ENCODE measurements around the gene RTP3.
"Not testable (repeated sequence)": the region's sequence is repeated elsewhere in the genome, so short reads cannot be mapped to it uniquely, and the experiment has no call there.

RTP3 gene

DNA sequence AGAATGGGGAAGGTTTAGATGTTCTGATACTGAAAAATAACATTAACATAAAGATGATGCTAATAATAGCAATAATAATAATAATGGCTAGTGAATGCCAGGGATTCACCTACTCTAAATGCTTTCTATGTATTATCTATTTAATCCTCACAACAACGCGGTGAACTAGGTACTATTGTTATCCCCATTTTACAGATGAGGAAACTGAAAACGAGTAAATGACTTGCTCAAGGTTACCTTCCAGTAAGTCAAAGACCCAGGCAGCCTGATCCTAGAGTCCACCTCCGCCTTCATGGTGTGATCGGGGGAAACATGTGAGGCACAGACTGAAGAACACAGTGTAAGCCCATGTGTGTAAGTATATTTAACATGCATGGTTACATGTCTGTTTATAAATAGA is 38.0 kb downstream of the RTP3 start:
- in situ Hi-C loops (cut with HindIII; ENCODE audit: low sequenced_read_pairs) = no loop called here
- DNase-seq (ENCODE audit: low read depth) = no peak
- no peak overlapping the region for H3K4me3 ChIP-seq (ENCODE audit: low read depth, low read length)
- TF ChIP-seq, protein P1, sequence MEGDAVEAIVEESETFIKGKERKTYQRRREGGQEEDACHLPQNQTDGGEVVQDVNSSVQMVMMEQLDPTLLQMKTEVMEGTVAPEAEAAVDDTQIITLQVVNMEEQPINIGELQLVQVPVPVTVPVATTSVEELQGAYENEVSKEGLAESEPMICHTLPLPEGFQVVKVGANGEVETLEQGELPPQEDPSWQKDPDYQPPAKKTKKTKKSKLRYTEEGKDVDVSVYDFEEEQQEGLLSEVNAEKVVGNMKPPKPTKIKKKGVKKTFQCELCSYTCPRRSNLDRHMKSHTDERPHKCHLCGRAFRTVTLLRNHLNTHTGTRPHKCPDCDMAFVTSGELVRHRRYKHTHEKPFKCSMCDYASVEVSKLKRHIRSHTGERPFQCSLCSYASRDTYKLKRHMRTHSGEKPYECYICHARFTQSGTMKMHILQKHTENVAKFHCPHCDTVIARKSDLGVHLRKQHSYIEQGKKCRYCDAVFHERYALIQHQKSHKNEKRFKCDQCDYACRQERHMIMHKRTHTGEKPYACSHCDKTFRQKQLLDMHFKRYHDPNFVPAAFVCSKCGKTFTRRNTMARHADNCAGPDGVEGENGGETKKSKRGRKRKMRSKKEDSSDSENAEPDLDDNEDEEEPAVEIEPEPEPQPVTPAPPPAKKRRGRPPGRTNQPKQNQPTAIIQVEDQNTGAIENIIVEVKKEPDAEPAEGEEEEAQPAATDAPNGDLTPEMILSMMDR (IDR thresholded peaks at IDR 0.05; ENCODE audit: low read depth, low read length, missing control alignments) = no peak

DNA sequence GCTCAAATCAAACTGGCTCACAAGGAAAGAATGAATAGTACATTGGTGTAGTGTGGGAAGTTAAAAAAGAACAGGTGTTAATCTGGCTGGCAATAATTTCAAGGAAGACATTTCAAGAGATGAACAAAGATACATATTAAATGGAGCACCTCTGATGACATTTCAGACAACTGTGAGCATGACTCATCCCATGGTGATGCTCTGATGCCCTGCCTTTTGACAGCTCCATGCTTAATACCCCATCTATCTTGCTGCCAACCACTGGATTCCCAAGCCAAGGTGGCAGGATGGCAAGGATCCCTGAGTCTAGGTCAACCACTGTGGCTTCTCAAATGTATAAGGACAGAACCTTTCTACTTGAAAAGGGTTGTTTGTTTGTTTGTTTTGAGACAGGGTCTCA is 39.0 kb downstream of the RTP3 start:
- TF ChIP-seq, protein P1 (IDR thresholded peaks at IDR 0.05; ENCODE audit: low read depth, low read length, missing control alignments) = no peak
- in situ Hi-C loops (cut with HindIII; ENCODE audit: low sequenced_read_pairs) = no loop called here
- no peak for DNase-seq (ENCODE audit: low read depth)
- no peak overlapping the region for H3K4me3 ChIP-seq (ENCODE audit: low read depth, low read length)

DNA sequence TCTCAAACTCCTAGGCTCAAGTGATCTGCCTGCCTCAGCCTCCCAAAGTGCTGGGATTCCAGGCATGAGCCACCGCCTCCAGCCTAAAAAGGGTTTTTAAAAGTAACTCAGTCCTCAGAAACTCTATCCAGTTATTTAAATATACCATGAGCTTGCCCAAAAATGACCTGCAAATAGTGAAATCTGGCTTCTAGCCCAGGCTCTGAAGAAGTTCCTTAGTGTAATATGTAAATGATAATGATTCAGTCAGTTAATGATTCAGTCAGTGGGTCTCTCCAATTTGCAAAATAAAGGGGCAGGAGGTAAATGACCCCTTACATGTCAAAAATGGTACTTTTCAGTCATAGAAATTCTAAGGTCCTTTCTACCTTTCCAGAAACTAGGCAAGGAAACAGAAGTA is 39.5 kb downstream of the RTP3 start:
- no peak for DNase-seq (ENCODE audit: low read depth)
- no peak overlapping the region for H3K4me3 ChIP-seq (ENCODE audit: low read depth, low read length)
- TF ChIP-seq, protein P1 (IDR thresholded peaks at IDR 0.05; ENCODE audit: low read depth, low read length, missing control alignments) = no peak
- in situ Hi-C loops (cut with HindIII; ENCODE audit: low sequenced_read_pairs) = no loop called here

DNA sequence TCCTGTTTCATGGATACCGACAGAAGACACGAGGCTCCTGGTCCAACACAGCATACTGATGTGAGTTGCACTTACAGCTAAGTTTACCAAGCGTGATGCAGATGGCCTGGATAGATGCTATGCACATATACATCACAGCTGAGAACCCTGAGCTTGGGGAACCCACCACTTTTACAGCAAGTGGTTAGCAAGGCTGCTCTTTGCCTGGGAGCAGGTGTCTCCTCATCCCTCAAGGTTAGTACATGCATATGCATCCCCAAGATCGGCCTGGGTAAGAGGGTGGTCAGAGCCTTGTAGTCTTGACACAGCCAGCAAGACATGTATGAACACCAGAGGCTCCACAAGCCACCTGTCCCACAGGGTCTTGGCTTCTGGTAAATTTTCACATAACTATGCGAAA is 40.0 kb downstream of the RTP3 start:
- in situ Hi-C loops (cut with HindIII; ENCODE audit: low sequenced_read_pairs) = no loop called here
- TF ChIP-seq, protein P1 (IDR thresholded peaks at IDR 0.05; ENCODE audit: low read depth, low read length, missing control alignments) = no peak
- no peak for DNase-seq (ENCODE audit: low read depth)
- H3K4me3 ChIP-seq (ENCODE audit: low read depth, low read length) = no peak overlapping the region

DNA sequence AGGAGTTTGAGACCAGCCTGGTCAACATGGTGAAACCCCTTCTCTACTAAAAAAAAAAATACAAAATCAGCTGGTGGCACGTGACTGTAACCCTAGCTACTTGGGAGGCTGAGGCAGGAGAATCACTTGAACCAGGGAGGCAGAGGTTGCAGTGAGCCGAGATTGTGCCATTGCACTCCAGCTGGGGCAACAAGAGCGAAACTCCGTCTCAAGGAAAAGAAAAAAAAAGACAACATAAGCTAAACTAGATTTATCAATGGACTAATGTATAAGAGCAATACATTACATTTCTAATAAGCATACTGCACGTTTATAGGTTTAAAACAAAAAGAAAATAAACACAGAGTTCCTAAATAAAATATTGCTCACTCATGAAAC is 40.6 kb downstream of the RTP3 start:
- in situ Hi-C loops (cut with HindIII; ENCODE audit: low sequenced_read_pairs); DNase-seq (ENCODE audit: low read depth); H3K4me3 ChIP-seq (ENCODE audit: low read depth, low read length): not testable (repeated sequence)

DNA sequence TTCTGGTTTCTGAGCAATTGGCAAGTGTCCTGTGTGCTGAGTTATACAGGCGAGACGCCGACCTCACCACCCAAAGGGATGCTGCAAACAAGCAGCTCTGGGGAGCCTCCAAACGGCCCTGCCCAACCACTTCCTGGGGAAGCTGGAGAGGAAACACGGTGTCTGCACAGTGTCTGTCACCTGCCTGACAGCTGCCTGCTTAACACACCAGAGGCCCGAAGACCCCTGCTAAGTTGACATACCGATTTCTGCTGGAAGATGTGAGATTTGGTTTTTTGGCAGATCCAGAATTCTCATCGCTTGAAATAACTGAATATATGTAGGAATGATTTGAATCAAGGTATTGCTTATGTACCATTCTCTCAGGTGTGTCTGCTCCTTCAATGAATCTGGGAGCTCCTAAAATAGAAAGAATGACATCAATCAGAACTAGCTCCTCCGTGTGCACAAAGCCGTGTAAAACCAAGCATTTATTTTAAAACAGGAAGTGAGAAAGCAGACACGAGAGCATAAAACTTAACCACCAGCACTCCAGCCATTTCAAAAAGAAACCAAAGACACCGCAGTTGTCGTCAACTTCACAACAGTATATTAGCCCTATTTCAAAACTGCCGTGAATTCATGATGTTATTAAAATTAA is 41.1 kb downstream of the RTP3 start:
- no peak for DNase-seq (ENCODE audit: low read depth)
- H3K4me3 ChIP-seq (ENCODE audit: low read depth, low read length) = no peak overlapping the region
- TF ChIP-seq, protein P1 (IDR thresholded peaks at IDR 0.05; ENCODE audit: low read depth, low read length, missing control alignments) = no peak
- in situ Hi-C loops (cut with HindIII; ENCODE audit: low sequenced_read_pairs) = no loop called here

DNA sequence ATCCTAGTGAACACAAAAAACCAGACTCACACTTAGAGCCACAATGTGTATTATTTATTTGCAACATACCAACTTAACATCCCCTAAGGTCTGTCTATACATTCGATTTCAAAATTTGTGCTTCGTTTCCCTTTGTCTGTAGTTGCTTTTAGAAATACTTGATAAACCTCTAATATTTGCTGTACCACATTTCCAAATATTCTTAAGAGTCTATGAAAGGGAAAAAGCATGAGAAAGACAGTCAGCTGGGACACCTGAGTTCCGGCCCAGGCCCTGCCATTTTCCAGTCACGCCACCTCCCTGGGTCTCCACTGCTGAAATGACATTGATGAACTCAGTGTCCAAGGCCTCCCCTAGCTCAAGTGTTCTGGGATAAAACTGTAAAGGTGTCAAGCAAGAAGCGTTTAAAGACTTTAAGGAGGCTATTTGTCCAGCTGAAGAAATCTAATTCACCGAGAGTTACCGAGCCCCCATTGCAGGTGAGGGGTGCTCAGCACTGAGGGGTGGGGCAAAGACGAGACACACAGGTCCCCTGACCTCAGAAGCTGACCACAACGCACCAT is 41.7 kb downstream of the RTP3 start:
- DNase-seq (ENCODE audit: low read depth) = no peak
- no peak overlapping the region for H3K4me3 ChIP-seq (ENCODE audit: low read depth, low read length)
- TF ChIP-seq, protein P1 (IDR thresholded peaks at IDR 0.05; ENCODE audit: low read depth, low read length, missing control alignments) = no peak
- in situ Hi-C loops (cut with HindIII; ENCODE audit: low sequenced_read_pairs) = no loop called here

Data from astrocyte of the cerebellum (primary cell).